ENCODE measurements around the gene LTBP1. TPM values are rescaled to one million over a fixed set of nuclear protein-coding genes. Genes with fewer than 3 reads are reported as not detected.

The LTBP1 gene
- total RNA-seq, 3 donors from 2014 or later = 14.3 to 38.4 (median 33.6) TPM

GRCh38 chr2:33015421-33016142 lies 68.8 kb downstream of the LTBP1 start:
- DNase-seq (peak in 2 of 3 donors; percentile 43 to 81), ATAC-seq (peak; percentile 98)
- intact Hi-C loops (cut with DNase I, micrococcal nuclease) = no loop called here

GRCh38 chr2:33018271-33018670 lies 71.5 kb downstream of the LTBP1 start:
- DNase-seq = no peak
- TF ChIP-seq CTCF (IDR thresholded peaks at IDR 0.05) = no peak
- intact Hi-C loops (cut with DNase I, micrococcal nuclease) = no loop called here

More at GRCh38 chr2:33015421-33016142, 68.8 kb downstream of the LTBP1 start:
- no peak for TF ChIP-seq CTCF (IDR thresholded peaks at IDR 0.05)
- Histone ChIP-seq H3K4me1 (ENCODE audit: low read depth) (peaks cover 18% of the 10 kb centered on the region), H3K4me3 (no peak overlapping the region), H3K9me3 (no peaks in the 10 kb centered on the region), H3K36me3 (ENCODE audit: low read depth) (no peaks in the 10 kb centered on the region)

GRCh38 chr2:33019796-33020195 lies 73.0 kb downstream of the LTBP1 start:
- DNase-seq (no peak), ATAC-seq (no peak)
- Histone ChIP-seq H3K36me3 (ENCODE audit: low read depth) (no peaks in the 10 kb centered on the region), H3K4me1 (ENCODE audit: low read depth) (peaks cover 14% of the 10 kb centered on the region), H3K9me3 (no peaks in the 10 kb centered on the region), H3K4me3 (no peak overlapping the region)
- no peak for TF ChIP-seq CTCF (IDR thresholded peaks at IDR 0.05)
- intact Hi-C loops (cut with DNase I, micrococcal nuclease) = no loop called here

More at GRCh38 chr2:33018271-33018670, 71.5 kb downstream of the LTBP1 start:
- H3K4me1 ChIP-seq (ENCODE audit: low read depth) = peaks cover 18% of the 10 kb centered on the region
- ATAC-seq = no peak
- H3K4me3 ChIP-seq = no peak overlapping the region
- H3K9me3 ChIP-seq = no peaks in the 10 kb centered on the region
- H3K36me3 ChIP-seq (ENCODE audit: low read depth) = no peaks in the 10 kb centered on the region

- H3K36me3 ChIP-seq (ENCODE audit: low read depth) = no peaks in the 10 kb centered on the region
- no peaks in the 10 kb centered on the region for H3K9me3 ChIP-seq
- intact Hi-C loops (cut with DNase I, micrococcal nuclease) = no loop called here
- TF ChIP-seq CTCF (IDR thresholded peaks at IDR 0.05) = no peak
- DNase-seq = no peak
- peaks cover 4% of the 10 kb centered on the region for H3K4me1 ChIP-seq (ENCODE audit: low read depth)
- no peak for ATAC-seq
- no peak overlapping the region for H3K4me3 ChIP-seq
These were observed 74.1 kb downstream of the LTBP1 start for GRCh38 chr2:33020883-33021282.

GRCh38 chr2:33021542-33022227 lies 74.9 kb downstream of the LTBP1 start:
- Histone ChIP-seq H3K4me3 (no peak overlapping the region), H3K4me1 (ENCODE audit: low read depth) (no peaks in the 10 kb centered on the region), H3K36me3 (ENCODE audit: low read depth) (no peaks in the 10 kb centered on the region), H3K9me3 (no peaks in the 10 kb centered on the region)
- ATAC-seq (no peak), DNase-seq (no peak)
- no peak for TF ChIP-seq CTCF (IDR thresholded peaks at IDR 0.05)
- intact Hi-C loops (cut with DNase I, micrococcal nuclease) = no loop called here

Data from mucosa of descending colon (tissue), 3 donors.